GM19463 (cell line): ENCODE measurements around the gene RMRP.
A peak's percentile ranks its signal among the peaks of the same experiment; 100 is the strongest.

Source experiments
- ATAC-seq: cut with Tn5 transposase; IDR thresholded peaks from one replicate; pipeline ENCODE4 v1.9.1; 2021; ENCODE audit warnings: mild to moderate bottlenecking, moderate library complexity; ENCODE audit not compliant: unreplicated experiment

The RMRP gene

GRCh38 chr9:35657546-35658136 is at the start of gene RMRP:
Gene RMRP (minus strand): TSS chr9:35658019.
- peak; percentile 86 for ATAC-seq

DNA sequence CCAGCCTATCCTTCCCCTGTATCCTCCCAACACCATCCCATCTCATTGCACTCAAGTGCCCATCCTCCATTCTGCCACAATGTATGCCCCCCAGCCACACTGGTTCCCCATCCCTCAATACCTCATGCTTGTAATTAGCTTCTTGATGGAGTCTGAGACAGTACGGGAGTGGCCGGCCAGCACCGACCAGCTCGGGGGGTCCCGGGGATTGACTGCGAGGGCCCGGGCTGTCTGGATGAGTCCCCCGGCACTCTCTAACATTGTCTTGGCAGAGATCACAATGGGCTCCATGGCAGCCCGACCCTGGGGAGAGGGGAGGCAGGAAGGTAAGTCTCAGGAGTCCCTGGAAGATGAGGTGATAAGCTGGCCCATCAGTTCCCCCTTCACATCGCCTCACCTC is 49.1 kb upstream of the RMRP start:
- no peak for ATAC-seq

- ATAC-seq: no peak
These were observed 48.1 kb upstream of the RMRP start for GRCh38 chr9:35705836-35706430.

- ATAC-seq: no peak
These were observed 47.6 kb upstream of the RMRP start for GRCh38 chr9:35705372-35705771.

- no peak for ATAC-seq
These were observed 46.3 kb upstream of the RMRP start for GRCh38 chr9:35703906-35704672.

- ATAC-seq: no peak
These were observed 44.9 kb upstream of the RMRP start for GRCh38 chr9:35702696-35703095.

DNA sequence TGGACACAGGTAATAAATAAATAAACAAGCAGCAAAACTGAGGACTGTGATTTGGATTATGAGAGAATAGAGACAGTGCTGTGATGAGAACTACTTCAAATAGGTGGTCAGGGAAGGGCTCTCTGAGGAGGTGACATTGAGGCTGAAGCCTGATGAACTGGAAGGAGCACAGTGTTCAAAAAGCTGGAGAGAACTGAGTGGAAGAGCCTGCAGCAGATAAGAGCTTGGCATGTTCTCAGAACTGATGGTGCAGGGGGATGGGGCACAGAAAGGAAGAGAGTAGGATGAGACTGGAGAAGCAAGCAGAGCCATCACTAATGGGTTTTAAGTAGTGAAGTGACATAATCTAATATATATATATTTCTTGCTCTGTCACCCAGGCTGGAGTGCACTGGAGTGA is 43.1 kb upstream of the RMRP start:
- no peak for ATAC-seq

GRCh38 chr9:35700031-35700430 is 42.2 kb upstream of the RMRP start:
- ATAC-seq: no peak

DNA sequence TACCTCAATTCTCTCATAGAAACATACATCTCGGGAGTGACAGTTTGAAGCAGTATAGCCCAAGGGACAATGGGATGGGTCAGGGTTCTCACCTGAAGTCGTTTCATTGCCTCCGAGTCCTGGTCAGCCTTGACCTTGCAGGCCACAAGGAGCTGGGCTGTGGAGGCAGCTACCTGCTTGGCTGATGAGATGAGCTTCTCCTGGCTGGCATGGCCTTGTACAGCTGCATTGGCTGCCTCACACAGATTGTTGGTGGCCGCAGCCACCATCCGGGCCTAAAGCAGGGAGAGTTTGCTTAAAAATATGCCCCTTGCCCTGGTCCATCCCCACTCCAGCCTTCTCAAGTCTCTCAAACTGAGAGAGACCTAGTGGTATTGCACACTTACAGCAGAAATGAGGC is 40.4 kb upstream of the RMRP start:
- ATAC-seq: no peak

GRCh38 chr9:35697486-35697885 is 39.7 kb upstream of the RMRP start:
- ATAC-seq: no peak

- ATAC-seq: peak; percentile 63
These were observed 38.8 kb upstream of the RMRP start for GRCh38 chr9:35696520-35697215.

DNA sequence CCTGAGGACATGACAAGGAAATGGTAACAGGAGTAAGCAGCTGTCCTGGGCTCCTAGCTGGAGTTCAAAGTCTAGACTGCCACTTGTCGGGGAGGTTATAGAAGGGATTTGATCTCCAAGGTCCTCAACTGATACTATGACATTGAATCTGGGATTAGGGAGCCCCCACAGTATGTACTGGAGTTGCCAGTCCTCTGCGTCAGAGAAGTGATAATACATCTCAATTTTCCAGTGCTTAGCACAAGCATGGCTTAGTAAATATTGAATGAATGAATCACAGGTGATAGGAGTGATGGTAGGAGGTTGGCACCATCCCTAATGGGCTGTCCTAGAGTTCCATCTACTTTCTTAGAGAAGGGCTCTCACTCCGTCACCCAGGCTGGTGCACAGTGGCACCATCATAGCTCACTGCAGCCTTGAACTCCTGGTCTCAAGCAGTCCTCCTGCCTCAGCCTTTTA is 38.2 kb upstream of the RMRP start:
- ATAC-seq: no peak

GRCh38 chr9:35691757-35692301 is 34.0 kb upstream of the RMRP start:
- no peak for ATAC-seq

- ATAC-seq: no peak
These were observed 33.5 kb upstream of the RMRP start for GRCh38 chr9:35691334-35691650.

DNA sequence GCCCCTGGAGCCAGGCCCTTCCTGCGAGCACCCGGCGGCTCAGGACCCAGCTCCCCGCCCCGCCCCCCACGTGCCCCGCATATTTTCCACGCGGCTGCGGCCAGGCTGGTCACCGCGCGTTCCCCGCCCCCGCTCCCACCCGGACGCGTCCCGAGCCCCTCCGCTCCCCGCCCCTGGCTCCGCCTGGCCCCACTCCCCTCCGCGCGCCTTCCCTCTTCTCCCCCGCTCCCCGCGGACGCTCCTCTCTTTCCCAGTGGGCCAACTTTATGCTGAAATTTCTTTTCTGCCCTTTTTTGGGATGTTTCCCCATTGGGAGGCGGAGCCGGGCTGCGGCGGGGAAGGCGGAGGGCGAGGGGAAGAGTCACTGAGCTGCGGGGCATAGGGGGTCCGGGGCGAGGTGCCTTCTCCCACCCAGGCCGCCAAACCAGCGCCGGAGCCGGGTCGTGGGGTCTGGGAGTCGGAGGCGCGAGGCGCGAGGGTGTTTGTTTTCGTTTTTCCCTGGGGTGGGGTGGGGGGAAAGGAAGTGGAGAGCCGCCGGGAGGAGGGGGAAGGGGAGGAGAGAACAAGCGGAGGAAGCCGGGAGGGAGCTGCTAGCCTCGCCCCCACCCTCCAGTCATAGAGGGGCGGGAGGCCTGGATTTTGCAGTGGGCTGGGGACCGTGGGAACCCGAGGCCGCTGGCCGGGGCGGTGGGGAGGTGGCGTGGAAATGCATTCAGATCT is 33.0 kb upstream of the RMRP start:
- no peak for ATAC-seq

- no peak for ATAC-seq
These were observed 32.4 kb upstream of the RMRP start for GRCh38 chr9:35690294-35690613.

DNA sequence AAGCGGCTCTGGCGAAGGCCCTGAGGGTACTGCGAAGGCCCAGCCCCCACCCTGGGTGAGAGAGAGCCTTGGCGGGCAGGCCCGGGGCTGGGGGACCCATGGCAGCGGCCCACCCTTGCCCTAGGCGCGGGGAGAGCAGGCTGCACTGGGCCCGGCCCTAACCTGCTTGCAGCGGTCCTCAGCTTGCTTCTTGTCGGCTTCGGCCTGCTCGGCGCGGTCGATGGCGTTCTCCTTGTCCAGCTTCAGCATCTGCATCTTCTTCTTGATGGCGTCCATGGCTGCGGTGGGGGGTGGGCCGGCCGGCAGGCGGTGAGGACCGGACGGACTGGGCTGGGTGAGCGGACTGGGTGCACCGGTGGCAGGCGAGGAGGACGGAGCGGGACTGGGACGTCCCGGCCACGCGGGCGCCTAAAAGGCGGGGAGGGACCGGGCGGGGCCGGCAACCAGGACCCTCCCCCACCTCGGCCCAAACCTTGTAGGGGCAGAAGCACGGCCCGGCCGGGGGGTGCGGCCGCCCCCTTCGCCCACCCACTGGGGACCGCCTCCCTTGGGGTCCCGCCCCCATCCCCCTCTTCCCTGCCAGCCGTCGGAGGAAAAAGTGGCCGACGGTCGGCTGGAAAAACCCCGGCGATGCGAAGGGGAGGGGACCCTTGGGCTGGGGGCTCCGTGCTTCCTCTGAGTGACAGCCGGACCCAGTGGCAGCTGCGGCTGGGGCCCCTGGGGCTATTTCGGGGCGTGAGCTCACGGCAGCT is 31.9 kb upstream of the RMRP start, which contains the start of gene TPM2:
TSS of gene TPM2 (minus strand) at position 384 of the 752 bp plus-strand sequence. CDS start at position 276, 108 bp downstream.
- ATAC-seq: no peak

GRCh38 chr9:35688558-35689541 is 31.0 kb upstream of the RMRP start:
- no peak for ATAC-seq

DNA sequence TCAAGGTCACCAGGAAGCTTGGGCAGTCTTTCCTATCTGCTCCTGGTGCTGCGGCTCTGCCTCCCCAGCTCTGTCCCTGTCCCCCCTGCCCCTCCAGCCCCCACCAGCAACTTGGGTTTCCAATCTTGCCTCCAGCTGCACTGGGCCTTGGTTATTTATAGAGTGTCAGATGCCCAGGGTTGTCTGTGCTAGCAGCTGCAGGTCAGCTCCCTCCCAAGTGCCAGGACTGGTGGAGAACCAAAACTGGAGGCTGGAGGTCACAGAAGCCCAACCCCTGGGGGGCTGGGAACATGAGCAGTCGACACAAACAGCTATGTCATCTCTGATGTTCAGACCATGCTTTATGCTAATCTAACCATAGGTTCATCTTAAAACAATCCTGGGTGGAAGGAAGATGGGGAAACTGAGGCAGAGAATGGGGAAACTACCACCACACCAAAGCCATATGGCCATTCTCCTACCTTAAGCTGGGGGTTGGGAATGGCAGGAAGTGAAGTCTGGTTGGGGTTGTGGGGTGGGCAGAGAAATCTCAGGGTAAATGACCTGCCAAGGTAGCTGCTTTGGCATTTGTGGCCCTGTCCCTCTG is 30.2 kb upstream of the RMRP start:
- ATAC-seq: no peak
